ENCODE data around the gene SMIM5. TPM values are rescaled to one million over a fixed set of nuclear protein-coding genes. Genes with fewer than 3 reads are reported as not detected.

SMIM5 gene
- polyA plus RNA-seq, 1 donor from 2014 or later = 0.59 TPM

- no peaks in the 10 kb centered on the region for H3K79me2 ChIP-seq (replicated peaks; ENCODE audit: insufficient read depth, low read length)
- H3K27me3 ChIP-seq (ENCODE audit: insufficient read depth, low read depth, low read length) = no peaks in the 10 kb centered on the region
- no peaks in the 10 kb centered on the region for H3K9me3 ChIP-seq (ENCODE audit: low read length)
- TF ChIP-seq MXI1 (conservative IDR thresholded peaks at IDR 0.05; ENCODE audit: poor library complexity, severe bottlenecking) = no peak
- TF ChIP-seq TAF1 (IDR thresholded peaks at IDR 0.05; ENCODE audit: low read depth) = no peak
- TF ChIP-seq EZH2 (IDR thresholded peaks at IDR 0.05; ENCODE audit: borderline replicate concordance, insufficient read depth, low read length, poor library complexity, severe bottlenecking) = no peak
- TF ChIP-seq SMC3 (conservative IDR thresholded peaks at IDR 0.05; ENCODE audit: poor library complexity) = no peak
- no peak for TF ChIP-seq RAD21 (conservative IDR thresholded peaks at IDR 0.05)
- no peak for TF ChIP-seq EP300 (conservative IDR thresholded peaks at IDR 0.05; ENCODE audit: poor library complexity, severe bottlenecking)
- TF ChIP-seq POLR2AphosphoS5 (IDR thresholded peaks at IDR 0.05) = no peak
- TF ChIP-seq, protein P1, sequence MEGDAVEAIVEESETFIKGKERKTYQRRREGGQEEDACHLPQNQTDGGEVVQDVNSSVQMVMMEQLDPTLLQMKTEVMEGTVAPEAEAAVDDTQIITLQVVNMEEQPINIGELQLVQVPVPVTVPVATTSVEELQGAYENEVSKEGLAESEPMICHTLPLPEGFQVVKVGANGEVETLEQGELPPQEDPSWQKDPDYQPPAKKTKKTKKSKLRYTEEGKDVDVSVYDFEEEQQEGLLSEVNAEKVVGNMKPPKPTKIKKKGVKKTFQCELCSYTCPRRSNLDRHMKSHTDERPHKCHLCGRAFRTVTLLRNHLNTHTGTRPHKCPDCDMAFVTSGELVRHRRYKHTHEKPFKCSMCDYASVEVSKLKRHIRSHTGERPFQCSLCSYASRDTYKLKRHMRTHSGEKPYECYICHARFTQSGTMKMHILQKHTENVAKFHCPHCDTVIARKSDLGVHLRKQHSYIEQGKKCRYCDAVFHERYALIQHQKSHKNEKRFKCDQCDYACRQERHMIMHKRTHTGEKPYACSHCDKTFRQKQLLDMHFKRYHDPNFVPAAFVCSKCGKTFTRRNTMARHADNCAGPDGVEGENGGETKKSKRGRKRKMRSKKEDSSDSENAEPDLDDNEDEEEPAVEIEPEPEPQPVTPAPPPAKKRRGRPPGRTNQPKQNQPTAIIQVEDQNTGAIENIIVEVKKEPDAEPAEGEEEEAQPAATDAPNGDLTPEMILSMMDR (IDR thresholded peaks at IDR 0.05; ENCODE audit: poor library complexity, severe bottlenecking) = no peak
- no peaks in the 10 kb centered on the region for H4K20me1 ChIP-seq (ENCODE audit: insufficient read depth)
- no peak overlapping the region for H3K4me2 ChIP-seq (ENCODE audit: low read length)
- no peak overlapping the region for H3K9ac ChIP-seq (ENCODE audit: low read length)
- no peak overlapping the region for H3K4me3 ChIP-seq (ENCODE audit: low read length)
- H2AFZ ChIP-seq (ENCODE audit: low read depth, low read length) = no peak overlapping the region
- H3K27ac ChIP-seq (ENCODE audit: low read length) = no peak overlapping the region
- H3K9me2 ChIP-seq (ENCODE audit: insufficient read depth, low read length) = no peaks in the 10 kb centered on the region
- H3K36me3 ChIP-seq (ENCODE audit: insufficient read depth, low read length) = no peaks in the 10 kb centered on the region
- H3F3A ChIP-seq (ENCODE audit: insufficient read depth, low read length, poor library complexity, severe bottlenecking) = no peaks in the 10 kb centered on the region
These were observed 22.9 kb upstream of the SMIM5 start for GRCh38 chr17:75610103-75610984.

DNA sequence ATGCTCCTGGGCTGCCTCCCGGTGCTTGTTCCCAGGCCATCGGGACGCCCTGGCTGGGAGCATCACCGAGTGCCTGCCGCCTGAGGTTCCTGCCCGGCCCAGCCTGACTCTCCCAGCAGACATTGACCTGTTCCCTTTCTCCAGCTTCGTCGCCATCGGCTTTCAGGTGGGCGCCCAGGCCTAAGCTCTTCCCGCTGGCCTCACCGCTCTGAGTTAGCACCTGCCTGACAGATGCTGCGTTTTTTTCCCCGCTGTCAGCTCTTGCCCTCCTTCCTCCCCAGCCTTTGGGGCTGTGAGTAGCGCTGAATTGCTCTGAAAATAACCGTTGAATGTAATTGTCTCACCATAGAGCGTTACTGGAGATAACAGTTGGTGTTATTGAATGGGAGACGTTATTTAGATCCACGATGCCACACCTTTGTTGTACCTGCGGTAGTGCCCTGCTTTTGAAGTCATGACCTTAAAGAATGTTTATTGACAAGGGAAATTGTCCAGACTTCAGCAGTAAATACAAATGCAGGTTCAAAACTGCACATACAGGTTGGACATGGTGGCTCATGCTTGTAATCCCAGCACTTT, 21.3 kb upstream of the SMIM5 start:
- Histone ChIP-seq H3K27ac (ENCODE audit: low read length) (no peak overlapping the region), H3K36me3 (ENCODE audit: insufficient read depth, low read length) (no peaks in the 10 kb centered on the region), H3K27me3 (ENCODE audit: insufficient read depth, low read depth, low read length) (no peaks in the 10 kb centered on the region)

More for the DNA sequence above, 21.3 kb upstream of the SMIM5 start:
- Histone ChIP-seq H3K4me2 (ENCODE audit: low read length) (no peak overlapping the region), H2AFZ (ENCODE audit: low read depth, low read length) (no peak overlapping the region), H3K9ac (ENCODE audit: low read length) (no peak overlapping the region), H3K4me3 (ENCODE audit: low read length) (no peak overlapping the region), H4K20me1 (ENCODE audit: insufficient read depth) (no peaks in the 10 kb centered on the region), H3K79me2 (replicated peaks; ENCODE audit: insufficient read depth, low read length) (no peaks in the 10 kb centered on the region), H3F3A (ENCODE audit: insufficient read depth, low read length, poor library complexity, severe bottlenecking) (no peaks in the 10 kb centered on the region), H3K9me2 (ENCODE audit: insufficient read depth, low read length) (no peaks in the 10 kb centered on the region), H3K9me3 (ENCODE audit: low read length) (no peaks in the 10 kb centered on the region)
- no peak for TF ChIP-seq POLR2AphosphoS5 (IDR thresholded peaks at IDR 0.05)
- TF ChIP-seq REST (IDR thresholded peaks at IDR 0.05; ENCODE audit: borderline replicate concordance) = no peak
- no peak for TF ChIP-seq EZH2 (IDR thresholded peaks at IDR 0.05; ENCODE audit: borderline replicate concordance, insufficient read depth, low read length, poor library complexity, severe bottlenecking)
- no peak for TF ChIP-seq EP300 (conservative IDR thresholded peaks at IDR 0.05; ENCODE audit: poor library complexity, severe bottlenecking)
- no peak for TF ChIP-seq TAF1 (IDR thresholded peaks at IDR 0.05; ENCODE audit: low read depth)
- TF ChIP-seq, protein P1 (IDR thresholded peaks at IDR 0.05; ENCODE audit: poor library complexity, severe bottlenecking) = no peak
- TF ChIP-seq MXI1 (conservative IDR thresholded peaks at IDR 0.05; ENCODE audit: poor library complexity, severe bottlenecking) = no peak
- no peak for TF ChIP-seq RAD21 (conservative IDR thresholded peaks at IDR 0.05)
- TF ChIP-seq SMC3 (conservative IDR thresholded peaks at IDR 0.05; ENCODE audit: poor library complexity) = no peak
